Mesenchymal stem cell (in vitro differentiated cells and primary cell): ENCODE data around the gene RFC2.

Source experiments
- DNase-seq: peaks from one replicate; pipeline ENCODE4 v3.0.0-alpha.2; 2013
- H2AFZ ChIP-seq: one replicate; pipeline ENCODE4 v1.6.1; 2013; ENCODE audit warnings: low read depth, mild to moderate bottlenecking, control low read depth, inconsistent platforms, low read length, moderate library complexity
- H2AK5ac ChIP-seq: 2 replicates; pipeline ENCODE4 v1.6.1; 2013; ENCODE audit warnings: low read length, moderate library complexity, mild to moderate bottlenecking, inconsistent platforms; ENCODE audit not compliant: severe bottlenecking
- H2BK120ac ChIP-seq: one replicate; pipeline ENCODE4 v1.6.1; 2013; ENCODE audit warnings: low read depth, mild to moderate bottlenecking, inconsistent platforms, low read length, moderate library complexity
- H2BK12ac ChIP-seq, 2 experiments: one replicate each; pipeline ENCODE4 v1.6.1; 2013; ENCODE audit warnings: inconsistent platforms in 2 of 2, low read length in 2 of 2, mild to moderate bottlenecking in 2 of 2, moderate library complexity in 2 of 2, control low read depth in 1 of 2
- H2BK15ac ChIP-seq: one replicate; pipeline ENCODE4 v1.6.1; 2013; ENCODE audit warnings: mild to moderate bottlenecking, low read depth, inconsistent platforms; ENCODE audit not compliant: poor library complexity, severe bottlenecking
- H2BK5ac ChIP-seq: 2 replicates; pipeline ENCODE4 v1.6.1; 2013; ENCODE audit warnings: low read depth, mild to moderate bottlenecking, low read length, control low read depth, inconsistent platforms; ENCODE audit not compliant: poor library complexity, severe bottlenecking
- H3K14ac ChIP-seq, 2 experiments: one replicate each; pipeline ENCODE4 v1.6.1; 2013; ENCODE audit warnings: inconsistent platforms in 2 of 2, low read length in 2 of 2, control low read depth in 1 of 2, mild to moderate bottlenecking in 1 of 2, moderate library complexity in 1 of 2
- H3K18ac ChIP-seq, 2 experiments: one replicate each; pipeline ENCODE4 v1.6.1; 2013; ENCODE audit warnings: inconsistent platforms in 2 of 2, low read length in 2 of 2, control low read depth in 1 of 2, low read depth in 1 of 2, mild to moderate bottlenecking in 1 of 2
- H3K23ac ChIP-seq, 2 experiments: one replicate each; pipeline ENCODE4 v1.6.1; 2013; ENCODE audit warnings: inconsistent platforms in 2 of 2, low read length in 2 of 2, mild to moderate bottlenecking in 2 of 2, moderate library complexity in 2 of 2, control low read depth in 1 of 2
- H3K27ac ChIP-seq: 2 replicates; pipeline ENCODE4 v1.5.1; 2013; ENCODE audit warnings: mild to moderate bottlenecking, moderate library complexity, low read length, control low read depth, inconsistent platforms; ENCODE audit not compliant: poor library complexity, severe bottlenecking
- H3K27me3 ChIP-seq, 2 experiments: 2 replicates each; pipeline versions ENCODE4 v1.6.1 to v1.7.0; 2013; ENCODE audit warnings: low read length in 2 of 2, mild to moderate bottlenecking in 2 of 2, moderate library complexity in 2 of 2, control low read depth in 1 of 2, inconsistent platforms in 1 of 2; ENCODE audit not compliant: control insufficient read depth in 1 of 2, insufficient read depth in 1 of 2
- H3K36me3 ChIP-seq, 2 experiments: 2 replicates each; pipeline versions ENCODE4 v1.6.1 to v1.7.0; 2013; ENCODE audit warnings: low read length in 2 of 2, control low read depth in 1 of 2, inconsistent platforms in 1 of 2, low read depth in 1 of 2, mild to moderate bottlenecking in 1 of 2; ENCODE audit not compliant: insufficient read depth in 2 of 2, control insufficient read depth in 1 of 2
- H3K4ac ChIP-seq, 2 experiments: one replicate each; pipeline ENCODE4 v1.6.1; 2013; ENCODE audit warnings: inconsistent platforms in 2 of 2, low read length in 2 of 2, mild to moderate bottlenecking in 2 of 2, moderate library complexity in 2 of 2, control low read depth in 1 of 2, low read depth in 1 of 2
- H3K4me1 ChIP-seq: 2 replicates; pipeline ENCODE4 v1.6.1; 2013; ENCODE audit warnings: low read depth, low read length, control low read depth; ENCODE audit not compliant: control insufficient read depth, insufficient read depth
- H3K4me2 ChIP-seq: 2 replicates; pipeline ENCODE4 v1.6.1; 2013; ENCODE audit warnings: low read length, mild to moderate bottlenecking, inconsistent platforms; ENCODE audit not compliant: poor library complexity, severe bottlenecking
- H3K4me3 ChIP-seq, 2 experiments: 2 replicates each; pipeline versions ENCODE4 v1.5.1 to v1.7.0; 2013; ENCODE audit warnings: low read length in 2 of 2, mild to moderate bottlenecking in 2 of 2, control low read depth in 1 of 2, low read depth in 1 of 2; ENCODE audit not compliant: insufficient read depth in 1 of 2
- H3K79me1 ChIP-seq: replicated peaks from 2 replicates; pipeline ENCODE4 v1.6.1; 2013; ENCODE audit warnings: mild to moderate bottlenecking, control low read depth, low read length, inconsistent platforms; ENCODE audit not compliant: poor library complexity, severe bottlenecking
- H3K9ac ChIP-seq: 2 replicates; pipeline ENCODE4 v1.7.0; 2013; ENCODE audit warnings: mild to moderate bottlenecking, low read length, moderate library complexity
- H3K9me3 ChIP-seq: 2 replicates; pipeline ENCODE4 v1.7.0; 2013; ENCODE audit warnings: mild to moderate bottlenecking, low read length; ENCODE audit not compliant: control insufficient read depth
- H4K8ac ChIP-seq: one replicate; pipeline ENCODE4 v1.6.1; 2013; ENCODE audit warnings: inconsistent platforms, mild to moderate bottlenecking, low read length, moderate library complexity
- H4K91ac ChIP-seq: one replicate; pipeline ENCODE4 v1.6.1; 2013; ENCODE audit warnings: mild to moderate bottlenecking, low read length, inconsistent platforms
- WGBS: methylation state at CpG from one replicate; pipeline ENCODE4 v1.1.7; 2013; ENCODE audit warnings: mixed read lengths; 5-methylcytosine and 5-hydroxymethylcytosine counted together

Gene RFC2

GRCh38 chr7:74224511-74224832 lies 29.7 kb downstream of the RFC2 start:
- H3K9me3 ChIP-seq: no peaks in the 10 kb centered on the region
- H3K36me3 ChIP-seq: peaks cover 17 to 32% of the 10 kb centered on the region in 2 experiments
- DNase-seq: no peak
- H3K27me3 ChIP-seq: no peaks in the 10 kb centered on the region
- no peak overlapping the region for H3K14ac ChIP-seq
- H3K18ac ChIP-seq: no peak overlapping the region
- no peak overlapping the region for H3K4me3 ChIP-seq
- H3K23ac ChIP-seq: no peak overlapping the region
- no peak overlapping the region for H2BK5ac ChIP-seq
- 97% methylated on average over 12 of the region's 12 CpGs for WGBS
- H3K27ac ChIP-seq: no peak overlapping the region
- no peak overlapping the region for H3K4me2 ChIP-seq
- no peak overlapping the region for H3K4ac ChIP-seq
- H2BK12ac ChIP-seq: no peak overlapping the region
- peak overlapping the region; percentile 7 for H4K8ac ChIP-seq
- no peak overlapping the region for H2BK120ac ChIP-seq
- peaks cover 3% of the 10 kb centered on the region for H3K4me1 ChIP-seq
- no peak overlapping the region for H2BK15ac ChIP-seq
- no peak overlapping the region for H3K9ac ChIP-seq
- no peaks in the 10 kb centered on the region for H3K79me1 ChIP-seq
- H2AFZ ChIP-seq: no peak overlapping the region
- no peak overlapping the region for H2AK5ac ChIP-seq
- H4K91ac ChIP-seq: peak overlapping the region; percentile 14

- no peak overlapping the region for H2AFZ ChIP-seq
- WGBS: 93% methylated on average over 18 of the region's 18 CpGs
- H3K4me3 ChIP-seq: no peak overlapping the region
- H2BK12ac ChIP-seq: peak overlapping the region in 1 of 2 experiments; percentile 16
- no peak overlapping the region for H3K4me2 ChIP-seq
- H2BK15ac ChIP-seq: no peak overlapping the region
- peaks cover 13 to 28% of the 10 kb centered on the region in 2 experiments for H3K36me3 ChIP-seq
- no peak overlapping the region for H3K23ac ChIP-seq
- no peaks in the 10 kb centered on the region for H3K79me1 ChIP-seq
- peak overlapping the region in 1 of 2 experiments; percentile 35 for H3K4ac ChIP-seq
- H2AK5ac ChIP-seq: no peak overlapping the region
- no peak for DNase-seq
- H3K27ac ChIP-seq: no peak overlapping the region
- H2BK5ac ChIP-seq: no peak overlapping the region
- H3K14ac ChIP-seq: no peak overlapping the region
- peaks cover 3% of the 10 kb centered on the region for H3K4me1 ChIP-seq
- H3K9me3 ChIP-seq: no peaks in the 10 kb centered on the region
- no peak overlapping the region for H2BK120ac ChIP-seq
- no peaks in the 10 kb centered on the region for H3K27me3 ChIP-seq
- H3K9ac ChIP-seq: no peak overlapping the region
- peak overlapping the region; percentile 7 for H4K8ac ChIP-seq
- H3K18ac ChIP-seq: no peak overlapping the region
- no peak overlapping the region for H4K91ac ChIP-seq
These were observed 30.3 kb downstream of the RFC2 start for GRCh38 chr7:74223711-74224510.

GRCh38 chr7:74222851-74223710 lies 31.1 kb downstream of the RFC2 start:
- H2AFZ ChIP-seq: no peak overlapping the region
- no peak overlapping the region for H2BK120ac ChIP-seq
- H3K27ac ChIP-seq: no peak overlapping the region
- no peak overlapping the region for H3K14ac ChIP-seq
- 93% methylated on average over 17 of the region's 17 CpGs for WGBS
- H3K9me3 ChIP-seq: no peaks in the 10 kb centered on the region
- no peak overlapping the region for H2AK5ac ChIP-seq
- no peak overlapping the region for H3K23ac ChIP-seq
- peak overlapping the region in 1 of 2 experiments; percentile 35 for H3K4ac ChIP-seq
- no peak for DNase-seq
- no peak overlapping the region for H2BK5ac ChIP-seq
- no peak overlapping the region for H3K4me2 ChIP-seq
- H4K8ac ChIP-seq: no peak overlapping the region
- H3K9ac ChIP-seq: no peak overlapping the region
- no peak overlapping the region for H2BK15ac ChIP-seq
- no peak overlapping the region for H4K91ac ChIP-seq
- H2BK12ac ChIP-seq: peak overlapping the region in 1 of 2 experiments; percentile 16
- H3K27me3 ChIP-seq: no peaks in the 10 kb centered on the region
- H3K79me1 ChIP-seq: no peaks in the 10 kb centered on the region
- H3K36me3 ChIP-seq: peaks cover 11 to 24% of the 10 kb centered on the region in 2 experiments
- H3K18ac ChIP-seq: no peak overlapping the region
- peaks cover 3% of the 10 kb centered on the region for H3K4me1 ChIP-seq
- H3K4me3 ChIP-seq: no peak overlapping the region

GRCh38 chr7:74221713-74222112 lies 32.5 kb downstream of the RFC2 start:
- Histone ChIP-seq H2BK5ac (no peak overlapping the region), H3K36me3 (peaks cover 11 to 23% of the 10 kb centered on the region in 2 experiments), H2BK120ac (no peak overlapping the region), H2AK5ac (no peak overlapping the region), H3K14ac (no peak overlapping the region), H3K23ac (no peak overlapping the region), H2BK12ac (no peak overlapping the region), H3K4ac (no peak overlapping the region), H3K9me3 (no peaks in the 10 kb centered on the region), H3K27me3 (no peaks in the 10 kb centered on the region), H3K4me3 (no peak overlapping the region), H3K9ac (no peak overlapping the region), H2BK15ac (no peak overlapping the region), H4K91ac (no peak overlapping the region), H4K8ac (no peak overlapping the region), H3K18ac (no peak overlapping the region), H3K27ac (no peak overlapping the region), H3K4me2 (no peak overlapping the region), H3K4me1 (peaks cover 3% of the 10 kb centered on the region), H3K79me1 (no peaks in the 10 kb centered on the region), H2AFZ (no peak overlapping the region)
- WGBS: 95% methylated on average over 10 of the region's 11 CpGs
- no peak for DNase-seq
